Measurements from ENCODE around the gene PTPRH. TPM values are rescaled to one million over a fixed set of nuclear protein-coding genes. Genes with fewer than 3 reads are reported as not detected.

Gene PTPRH
- total and polyA plus RNA-seq, 9 of the 15 experiments (the other 6 are each of a cell fraction or from before 2014, with no cell fraction given): 0.87 to 34.3 (median 22.7) TPM

- TF ChIP-seq, protein P1, sequence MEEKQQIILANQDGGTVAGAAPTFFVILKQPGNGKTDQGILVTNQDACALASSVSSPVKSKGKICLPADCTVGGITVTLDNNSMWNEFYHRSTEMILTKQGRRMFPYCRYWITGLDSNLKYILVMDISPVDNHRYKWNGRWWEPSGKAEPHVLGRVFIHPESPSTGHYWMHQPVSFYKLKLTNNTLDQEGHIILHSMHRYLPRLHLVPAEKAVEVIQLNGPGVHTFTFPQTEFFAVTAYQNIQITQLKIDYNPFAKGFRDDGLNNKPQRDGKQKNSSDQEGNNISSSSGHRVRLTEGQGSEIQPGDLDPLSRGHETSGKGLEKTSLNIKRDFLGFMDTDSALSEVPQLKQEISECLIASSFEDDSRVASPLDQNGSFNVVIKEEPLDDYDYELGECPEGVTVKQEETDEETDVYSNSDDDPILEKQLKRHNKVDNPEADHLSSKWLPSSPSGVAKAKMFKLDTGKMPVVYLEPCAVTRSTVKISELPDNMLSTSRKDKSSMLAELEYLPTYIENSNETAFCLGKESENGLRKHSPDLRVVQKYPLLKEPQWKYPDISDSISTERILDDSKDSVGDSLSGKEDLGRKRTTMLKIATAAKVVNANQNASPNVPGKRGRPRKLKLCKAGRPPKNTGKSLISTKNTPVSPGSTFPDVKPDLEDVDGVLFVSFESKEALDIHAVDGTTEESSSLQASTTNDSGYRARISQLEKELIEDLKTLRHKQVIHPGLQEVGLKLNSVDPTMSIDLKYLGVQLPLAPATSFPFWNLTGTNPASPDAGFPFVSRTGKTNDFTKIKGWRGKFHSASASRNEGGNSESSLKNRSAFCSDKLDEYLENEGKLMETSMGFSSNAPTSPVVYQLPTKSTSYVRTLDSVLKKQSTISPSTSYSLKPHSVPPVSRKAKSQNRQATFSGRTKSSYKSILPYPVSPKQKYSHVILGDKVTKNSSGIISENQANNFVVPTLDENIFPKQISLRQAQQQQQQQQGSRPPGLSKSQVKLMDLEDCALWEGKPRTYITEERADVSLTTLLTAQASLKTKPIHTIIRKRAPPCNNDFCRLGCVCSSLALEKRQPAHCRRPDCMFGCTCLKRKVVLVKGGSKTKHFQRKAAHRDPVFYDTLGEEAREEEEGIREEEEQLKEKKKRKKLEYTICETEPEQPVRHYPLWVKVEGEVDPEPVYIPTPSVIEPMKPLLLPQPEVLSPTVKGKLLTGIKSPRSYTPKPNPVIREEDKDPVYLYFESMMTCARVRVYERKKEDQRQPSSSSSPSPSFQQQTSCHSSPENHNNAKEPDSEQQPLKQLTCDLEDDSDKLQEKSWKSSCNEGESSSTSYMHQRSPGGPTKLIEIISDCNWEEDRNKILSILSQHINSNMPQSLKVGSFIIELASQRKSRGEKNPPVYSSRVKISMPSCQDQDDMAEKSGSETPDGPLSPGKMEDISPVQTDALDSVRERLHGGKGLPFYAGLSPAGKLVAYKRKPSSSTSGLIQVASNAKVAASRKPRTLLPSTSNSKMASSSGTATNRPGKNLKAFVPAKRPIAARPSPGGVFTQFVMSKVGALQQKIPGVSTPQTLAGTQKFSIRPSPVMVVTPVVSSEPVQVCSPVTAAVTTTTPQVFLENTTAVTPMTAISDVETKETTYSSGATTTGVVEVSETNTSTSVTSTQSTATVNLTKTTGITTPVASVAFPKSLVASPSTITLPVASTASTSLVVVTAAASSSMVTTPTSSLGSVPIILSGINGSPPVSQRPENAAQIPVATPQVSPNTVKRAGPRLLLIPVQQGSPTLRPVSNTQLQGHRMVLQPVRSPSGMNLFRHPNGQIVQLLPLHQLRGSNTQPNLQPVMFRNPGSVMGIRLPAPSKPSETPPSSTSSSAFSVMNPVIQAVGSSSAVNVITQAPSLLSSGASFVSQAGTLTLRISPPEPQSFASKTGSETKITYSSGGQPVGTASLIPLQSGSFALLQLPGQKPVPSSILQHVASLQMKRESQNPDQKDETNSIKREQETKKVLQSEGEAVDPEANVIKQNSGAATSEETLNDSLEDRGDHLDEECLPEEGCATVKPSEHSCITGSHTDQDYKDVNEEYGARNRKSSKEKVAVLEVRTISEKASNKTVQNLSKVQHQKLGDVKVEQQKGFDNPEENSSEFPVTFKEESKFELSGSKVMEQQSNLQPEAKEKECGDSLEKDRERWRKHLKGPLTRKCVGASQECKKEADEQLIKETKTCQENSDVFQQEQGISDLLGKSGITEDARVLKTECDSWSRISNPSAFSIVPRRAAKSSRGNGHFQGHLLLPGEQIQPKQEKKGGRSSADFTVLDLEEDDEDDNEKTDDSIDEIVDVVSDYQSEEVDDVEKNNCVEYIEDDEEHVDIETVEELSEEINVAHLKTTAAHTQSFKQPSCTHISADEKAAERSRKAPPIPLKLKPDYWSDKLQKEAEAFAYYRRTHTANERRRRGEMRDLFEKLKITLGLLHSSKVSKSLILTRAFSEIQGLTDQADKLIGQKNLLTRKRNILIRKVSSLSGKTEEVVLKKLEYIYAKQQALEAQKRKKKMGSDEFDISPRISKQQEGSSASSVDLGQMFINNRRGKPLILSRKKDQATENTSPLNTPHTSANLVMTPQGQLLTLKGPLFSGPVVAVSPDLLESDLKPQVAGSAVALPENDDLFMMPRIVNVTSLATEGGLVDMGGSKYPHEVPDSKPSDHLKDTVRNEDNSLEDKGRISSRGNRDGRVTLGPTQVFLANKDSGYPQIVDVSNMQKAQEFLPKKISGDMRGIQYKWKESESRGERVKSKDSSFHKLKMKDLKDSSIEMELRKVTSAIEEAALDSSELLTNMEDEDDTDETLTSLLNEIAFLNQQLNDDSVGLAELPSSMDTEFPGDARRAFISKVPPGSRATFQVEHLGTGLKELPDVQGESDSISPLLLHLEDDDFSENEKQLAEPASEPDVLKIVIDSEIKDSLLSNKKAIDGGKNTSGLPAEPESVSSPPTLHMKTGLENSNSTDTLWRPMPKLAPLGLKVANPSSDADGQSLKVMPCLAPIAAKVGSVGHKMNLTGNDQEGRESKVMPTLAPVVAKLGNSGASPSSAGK (IDR thresholded peaks at IDR 0.05): no peak
- peak in 1 of 2 experiments; percentile 67; a peak in 1 of 4 replicates for TF ChIP-seq SRF (CRISPR knock-in tag; IDR thresholded peaks at IDR 0.05)
- no peak for TF ChIP-seq CBFA2T3 (IDR thresholded peaks at IDR 0.05)
- TF ChIP-seq ERF (CRISPR knock-in tag; IDR thresholded peaks at IDR 0.05): no peak
- no peak for TF ChIP-seq RCOR1 (IDR thresholded peaks at IDR 0.05; ENCODE audit: borderline replicate concordance in 1 of 2, low read depth in 2 of 2, low read length in 2 of 2)
- no peak for TF ChIP-seq YBX1 (IDR thresholded peaks at IDR 0.05)
- no peak for TF ChIP-seq SAFB2 (IDR thresholded peaks at IDR 0.05; ENCODE audit: borderline replicate concordance, low read depth, low read length, severe bottlenecking)
- TF ChIP-seq XRCC3 (IDR thresholded peaks at IDR 0.05): no peak
- no peak for TF ChIP-seq ZBTB9 (CRISPR knock-in tag; IDR thresholded peaks at IDR 0.05)
- TF ChIP-seq NFE2 (IDR thresholded peaks at IDR 0.05; ENCODE audit: low read depth): no peak
- no peak for TF ChIP-seq ARID1B (IDR thresholded peaks at IDR 0.05)
- TF ChIP-seq ESRRB (CRISPR knock-in tag; IDR thresholded peaks at IDR 0.05; ENCODE audit: borderline replicate concordance): no peak
- no peak for TF ChIP-seq ZNF41 (CRISPR knock-in tag; conservative IDR thresholded peaks at IDR 0.05)
- TF ChIP-seq ZBED1 (IDR thresholded peaks at IDR 0.05): no peak
- no peak for TF ChIP-seq IFI16 (CRISPR knock-in tag; IDR thresholded peaks at IDR 0.05)
- no peak; the same call in 1 of the 2 replicates for TF ChIP-seq KLF13 (tag; IDR thresholded peaks at IDR 0.05; ENCODE audit: borderline replicate concordance, low read depth)
- TF ChIP-seq ASH1L (IDR thresholded peaks at IDR 0.05; ENCODE audit: borderline replicate concordance, low read depth, partially characterized antibody): no peak
These were observed 62.5 kb downstream of the PTPRH start (continued) for GRCh38 chr19:55146705-55147273.

All from K562 (cell line).